Stimulated activated naive CD8-positive, alpha-beta T cell treated with anti-CD3 and anti-CD28 coated beads, Interleukin-15, Interleukin-2, amounts not matched to agents 100 ng/mL and 50 ng/mL, for 24 hours (primary cell): ENCODE data around the gene CRYAB.

Experiments
- H3K27ac Mint-ChIP-seq: one replicate; pipeline ENCODE4 v1.8.0; 2021; ENCODE audit warnings: mild to moderate bottlenecking, mixed read lengths
- H3K27me3 Mint-ChIP-seq: one replicate; pipeline ENCODE4 v1.8.0; 2021; ENCODE audit warnings: mixed read lengths
- H3K36me3 Mint-ChIP-seq: one replicate; pipeline ENCODE4 v1.8.0; 2021; ENCODE audit warnings: low read depth, mixed read lengths
- H3K4me1 Mint-ChIP-seq: one replicate; pipeline ENCODE4 v1.8.0; 2021; ENCODE audit warnings: low read depth, mixed read lengths
- H3K4me3 Mint-ChIP-seq: one replicate; pipeline ENCODE4 v1.8.0; 2021; ENCODE audit warnings: mild to moderate bottlenecking, mixed read lengths
- H3K9me3 Mint-ChIP-seq: one replicate; pipeline ENCODE4 v1.8.0; 2021; ENCODE audit warnings: mixed read lengths

The CRYAB gene

DNA sequence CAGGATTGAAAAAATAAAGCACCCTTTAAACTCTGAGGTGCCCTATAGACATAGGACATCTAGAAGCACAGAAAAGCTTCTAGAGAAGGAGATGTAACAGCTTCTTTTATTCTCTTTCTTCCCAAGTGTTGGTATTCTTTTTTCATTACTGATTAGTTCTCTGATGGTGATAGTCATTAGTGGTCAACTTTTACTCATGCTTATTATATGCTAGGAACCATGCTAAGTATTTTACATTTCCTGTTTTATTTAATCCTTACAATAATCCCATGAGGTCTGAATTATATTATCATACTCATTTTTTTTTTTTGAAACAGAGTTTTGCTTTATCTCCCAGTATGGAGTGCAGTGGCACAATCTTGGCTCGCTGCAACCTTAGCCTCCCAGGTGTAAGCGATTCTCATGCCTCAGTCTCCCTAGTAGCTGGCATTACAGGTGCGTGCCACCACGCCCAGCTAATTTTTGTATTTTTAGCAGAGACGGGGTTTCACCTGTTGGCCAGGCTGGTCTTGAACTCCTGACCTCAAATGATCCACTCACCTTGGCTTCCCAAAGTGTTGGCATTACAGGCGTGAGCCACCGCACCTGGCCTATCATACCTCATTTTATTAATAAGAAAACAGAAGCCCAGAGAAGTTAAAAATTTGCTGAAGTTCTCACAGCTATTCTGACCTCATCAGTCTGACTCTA is 10.1 kb upstream of the CRYAB start:
- peaks cover 14% of the 10 kb centered on the region for H3K27me3 Mint-ChIP-seq
- H3K4me3 Mint-ChIP-seq = no peak overlapping the region
- H3K27ac Mint-ChIP-seq = no peak overlapping the region
- no peaks in the 10 kb centered on the region for H3K36me3 Mint-ChIP-seq
- H3K4me1 Mint-ChIP-seq = peaks cover 17% of the 10 kb centered on the region
- H3K9me3 Mint-ChIP-seq = no peaks in the 10 kb centered on the region

DNA sequence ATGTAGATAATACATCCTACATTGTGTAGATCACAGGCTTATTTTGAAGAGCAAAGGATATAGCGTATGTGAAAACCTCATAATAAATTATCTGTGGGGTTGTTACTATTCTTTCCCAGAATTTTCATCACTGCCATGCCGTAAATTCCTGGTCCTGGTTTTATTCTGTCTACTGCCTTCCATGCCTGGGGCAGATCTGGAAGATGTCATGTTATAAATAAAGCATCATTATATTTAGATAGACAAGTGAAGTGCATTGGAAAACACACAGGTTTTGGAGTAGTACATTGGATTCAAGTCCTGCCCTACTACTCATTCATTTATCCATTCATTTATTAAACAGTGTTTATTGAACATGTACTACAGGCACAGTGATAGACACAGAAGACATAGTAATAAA is 9.3 kb upstream of the CRYAB start:
- H3K27ac Mint-ChIP-seq = no peak overlapping the region

DNA sequence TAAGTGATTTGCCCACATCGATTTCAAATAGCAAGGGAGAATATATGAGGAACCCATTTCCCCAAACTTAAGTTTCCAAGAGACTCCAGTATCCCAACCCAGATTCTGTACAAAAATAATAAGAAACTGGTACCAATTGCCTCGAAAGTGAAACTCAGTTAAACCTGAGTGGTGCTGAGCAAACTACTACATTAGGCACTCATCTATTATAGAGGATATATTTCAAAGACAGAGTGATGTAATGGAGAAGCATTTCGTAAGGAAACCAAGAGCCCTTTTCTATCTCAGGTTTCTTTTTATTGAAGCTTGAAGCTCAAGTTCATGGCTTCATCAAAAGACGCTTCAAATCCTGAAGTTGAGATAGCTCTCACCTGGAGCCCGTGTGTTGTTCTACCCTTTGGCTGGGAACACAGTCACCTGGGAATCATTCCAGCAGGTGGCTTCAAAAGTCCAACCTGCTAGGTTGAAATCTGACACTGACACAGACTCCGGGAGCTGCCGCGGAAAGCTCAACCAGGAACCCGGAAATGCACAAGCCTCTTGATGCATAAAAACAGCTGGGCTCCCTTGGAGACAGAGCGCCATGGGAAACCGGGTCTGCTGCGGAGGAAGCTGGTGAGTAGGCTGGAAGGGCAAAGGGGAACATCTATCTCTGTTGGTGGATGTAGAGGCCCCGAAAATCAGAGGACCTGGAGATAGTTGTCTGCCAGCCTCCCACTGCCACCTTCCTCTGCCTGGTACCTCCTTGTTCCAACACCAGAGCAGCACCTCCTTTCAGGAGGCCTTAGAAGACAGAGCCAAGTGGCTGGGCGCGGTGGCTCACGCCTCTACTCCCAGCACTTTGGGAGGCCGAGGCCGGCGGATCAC is 7.1 kb upstream of the CRYAB start, which contains the start of gene C11orf52:
Gene C11orf52, plus strand, starts transcription at position 524 of the 867 bp plus-strand sequence. Its CDS starts 60 bp downstream, at position 584.
- H3K4me3 Mint-ChIP-seq = no peak within 1 kb of the TSS
- no peaks in the 10 kb centered on the region for H3K36me3 Mint-ChIP-seq
- H3K27me3 Mint-ChIP-seq = peaks cover 37% of the 10 kb centered on the region
- peaks cover 5% of the 10 kb centered on the region for H3K4me1 Mint-ChIP-seq
- H3K9me3 Mint-ChIP-seq = no peaks in the 10 kb centered on the region
- H3K27ac Mint-ChIP-seq = no peak within 1 kb of the TSS

More for the DNA sequence above, 9.3 kb upstream of the CRYAB start:
- H3K36me3 Mint-ChIP-seq = no peaks in the 10 kb centered on the region
- peaks cover 10% of the 10 kb centered on the region for H3K4me1 Mint-ChIP-seq
- H3K9me3 Mint-ChIP-seq = no peaks in the 10 kb centered on the region
- no peak overlapping the region for H3K4me3 Mint-ChIP-seq
- H3K27me3 Mint-ChIP-seq = peaks cover 21% of the 10 kb centered on the region

DNA sequence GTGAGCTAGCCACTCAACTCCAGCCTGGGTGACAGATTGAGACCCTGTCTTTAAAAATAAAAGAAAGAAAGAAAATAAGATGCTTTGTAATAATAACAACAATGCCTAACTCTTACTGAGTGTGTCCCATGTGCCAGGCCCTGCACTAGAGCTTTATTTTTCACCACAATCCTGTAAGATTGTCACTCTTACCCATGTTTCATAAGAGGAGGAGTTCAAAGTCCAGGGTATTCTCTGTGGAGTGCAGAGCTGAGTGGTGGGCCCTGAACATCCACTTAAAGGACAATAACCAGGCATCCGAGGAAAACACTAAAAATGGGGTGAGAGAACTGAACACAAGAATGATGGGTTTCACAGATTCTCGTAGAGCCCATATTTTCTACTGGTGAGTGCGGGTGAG is 6.2 kb upstream of the CRYAB start:
- peaks cover 42% of the 10 kb centered on the region for H3K27me3 Mint-ChIP-seq
- H3K27ac Mint-ChIP-seq = no peak overlapping the region
- no peaks in the 10 kb centered on the region for H3K9me3 Mint-ChIP-seq
- H3K36me3 Mint-ChIP-seq = no peaks in the 10 kb centered on the region
- no peaks in the 10 kb centered on the region for H3K4me1 Mint-ChIP-seq
- H3K4me3 Mint-ChIP-seq = no peak overlapping the region

DNA sequence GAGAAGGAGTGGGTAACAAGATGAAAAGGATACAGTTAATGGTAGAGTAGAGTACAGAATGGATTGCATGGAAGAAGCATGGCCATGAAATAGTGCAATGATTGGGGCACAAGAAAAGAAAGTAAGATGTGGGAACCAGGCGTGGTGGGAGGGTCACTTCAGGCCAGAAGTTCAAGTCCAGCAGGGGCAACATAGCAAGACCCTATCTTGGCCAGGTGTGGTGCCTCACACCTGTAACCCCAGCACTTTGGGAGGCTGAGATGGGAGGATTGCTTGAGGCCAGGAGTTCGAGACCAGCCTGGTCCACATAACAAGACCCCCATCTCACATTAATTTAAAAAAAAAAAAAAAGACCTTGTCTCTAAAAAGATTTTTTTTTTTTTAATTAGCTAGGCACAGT is 5.7 kb upstream of the CRYAB start:
- no peak overlapping the region for H3K27ac Mint-ChIP-seq
- H3K36me3 Mint-ChIP-seq = no peaks in the 10 kb centered on the region
- no peaks in the 10 kb centered on the region for H3K9me3 Mint-ChIP-seq
- H3K27me3 Mint-ChIP-seq = peaks cover 42% of the 10 kb centered on the region
- no peaks in the 10 kb centered on the region for H3K4me1 Mint-ChIP-seq
- H3K4me3 Mint-ChIP-seq = no peak overlapping the region

DNA sequence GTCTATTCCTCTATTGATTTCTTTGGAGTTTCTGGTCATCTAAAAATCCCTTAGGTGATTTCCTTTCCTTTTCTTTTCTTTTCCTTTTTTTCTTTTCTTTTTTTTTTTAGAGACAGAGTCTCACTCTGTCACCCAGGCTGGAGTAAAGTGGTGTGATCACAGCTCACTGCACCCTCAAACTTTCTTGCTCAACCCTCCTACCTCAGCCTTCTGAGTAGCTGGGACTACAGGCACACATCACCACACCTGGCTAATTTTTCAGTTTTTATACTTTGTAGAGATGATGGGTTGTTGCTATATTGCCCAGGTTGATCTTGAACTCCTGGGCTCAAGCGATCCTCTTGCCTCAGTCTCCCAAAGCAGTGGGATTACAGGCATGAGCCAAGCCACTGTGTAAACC is 5.2 kb upstream of the CRYAB start:
- Mint-ChIP-seq H3K4me3 (no peak overlapping the region), H3K4me1 (no peaks in the 10 kb centered on the region), H3K36me3 (no peaks in the 10 kb centered on the region), H3K27ac (no peak overlapping the region), H3K27me3 (peaks cover 48% of the 10 kb centered on the region), H3K9me3 (no peaks in the 10 kb centered on the region)

DNA sequence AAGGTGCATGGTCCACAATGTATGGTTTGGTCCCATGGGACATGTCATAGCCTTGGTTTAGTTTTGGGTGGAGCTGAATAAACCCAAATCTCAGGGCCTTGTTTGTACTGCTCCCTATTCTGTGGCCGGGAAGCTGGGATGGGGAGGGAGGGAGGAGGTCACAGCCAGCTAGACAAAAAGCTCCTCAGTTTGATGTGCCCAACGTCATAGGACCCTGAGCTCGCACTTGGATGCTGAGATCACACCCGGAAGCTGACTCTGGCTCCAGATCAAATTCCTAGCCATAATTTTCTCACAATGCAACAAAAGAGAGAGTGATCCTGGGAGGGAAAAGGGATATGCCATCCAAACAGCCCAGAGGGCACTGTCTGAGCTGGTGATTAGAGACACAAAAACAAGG is 2.4 kb upstream of the CRYAB start:
- H3K27me3 Mint-ChIP-seq = peaks cover 60% of the 10 kb centered on the region
- H3K36me3 Mint-ChIP-seq = no peaks in the 10 kb centered on the region

DNA sequence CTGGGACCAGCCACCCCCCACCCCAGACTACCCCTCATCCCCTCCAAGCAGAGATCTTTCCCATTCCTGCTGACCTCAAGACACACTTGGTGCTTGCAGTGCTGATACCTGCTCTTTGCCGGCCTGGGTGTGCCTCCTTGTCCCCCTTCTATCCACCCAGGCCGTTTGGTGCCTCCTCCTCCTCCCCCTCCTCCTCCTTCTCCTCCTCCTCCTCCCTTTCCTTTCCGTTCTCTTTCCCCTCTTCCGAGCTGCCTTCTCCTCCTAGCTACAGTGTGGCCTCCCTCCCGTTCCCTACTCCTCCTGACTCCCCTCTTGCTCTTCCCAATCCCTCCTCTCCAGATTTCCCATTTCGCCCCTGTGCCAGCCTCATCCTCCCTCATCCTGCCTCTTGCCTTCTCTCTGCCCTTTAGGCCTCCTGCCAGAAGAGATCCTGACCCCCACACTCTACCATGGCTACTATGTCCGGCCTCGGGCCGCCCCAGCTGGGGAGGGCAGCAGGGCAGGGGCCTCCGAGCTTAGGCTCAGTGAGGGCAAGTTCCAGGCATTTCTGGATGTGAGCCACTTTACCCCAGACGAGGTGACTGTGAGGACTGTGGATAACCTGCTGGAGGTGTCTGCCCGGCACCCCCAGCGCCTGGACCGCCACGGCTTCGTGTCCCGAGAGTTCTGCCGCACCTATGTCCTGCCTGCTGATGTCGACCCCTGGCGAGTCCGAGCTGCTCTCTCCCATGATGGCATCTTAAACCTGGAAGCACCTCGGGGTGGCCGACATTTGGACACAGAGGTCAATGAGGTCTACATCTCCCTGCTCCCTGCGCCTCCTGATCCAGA is 1.7 kb upstream of the CRYAB start:
- no peaks in the 10 kb centered on the region for H3K36me3 Mint-ChIP-seq
- no peaks in the 10 kb centered on the region for H3K4me1 Mint-ChIP-seq
- H3K4me3 Mint-ChIP-seq = no peak overlapping the region
- no peaks in the 10 kb centered on the region for H3K9me3 Mint-ChIP-seq
- H3K27ac Mint-ChIP-seq = no peak overlapping the region
- H3K27me3 Mint-ChIP-seq = peaks cover 59% of the 10 kb centered on the region

More for the DNA sequence above, 2.4 kb upstream of the CRYAB start:
- H3K4me1 Mint-ChIP-seq = no peaks in the 10 kb centered on the region
- no peak overlapping the region for H3K27ac Mint-ChIP-seq
- no peak overlapping the region for H3K4me3 Mint-ChIP-seq
- no peaks in the 10 kb centered on the region for H3K9me3 Mint-ChIP-seq

DNA sequence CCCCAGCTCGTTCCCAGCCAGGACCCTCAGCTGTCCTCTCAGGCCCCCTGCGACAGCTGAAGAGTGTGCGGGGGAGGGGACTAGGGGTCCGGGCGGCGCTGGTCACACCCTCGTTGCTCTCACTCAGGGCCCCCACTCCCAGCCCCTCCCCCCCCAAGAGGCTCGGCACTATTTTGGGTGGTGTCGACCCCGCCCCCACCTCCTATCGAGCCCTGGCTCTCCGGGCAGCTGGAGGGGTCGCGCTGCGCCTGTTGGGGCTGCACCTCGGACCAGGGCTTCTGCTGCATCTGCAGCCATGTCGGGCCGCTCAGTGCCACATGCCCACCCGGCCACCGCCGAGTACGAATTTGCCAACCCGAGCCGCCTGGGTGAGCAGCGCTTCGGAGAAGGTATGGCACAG is 965 bp upstream of the CRYAB start, which contains the start of gene HSPB2:
Gene HSPB2, plus strand, starts transcription at position 200 of the 400 bp plus-strand sequence. Its CDS starts 96 bp downstream, at position 296.
- Mint-ChIP-seq H3K4me1 (no peaks in the 10 kb centered on the region), H3K4me3 (no peak within 1 kb of the TSS), H3K27ac (no peak within 1 kb of the TSS), H3K9me3 (no peaks in the 10 kb centered on the region), H3K27me3 (peaks cover 56% of the 10 kb centered on the region), H3K36me3 (no peaks in the 10 kb centered on the region)

DNA sequence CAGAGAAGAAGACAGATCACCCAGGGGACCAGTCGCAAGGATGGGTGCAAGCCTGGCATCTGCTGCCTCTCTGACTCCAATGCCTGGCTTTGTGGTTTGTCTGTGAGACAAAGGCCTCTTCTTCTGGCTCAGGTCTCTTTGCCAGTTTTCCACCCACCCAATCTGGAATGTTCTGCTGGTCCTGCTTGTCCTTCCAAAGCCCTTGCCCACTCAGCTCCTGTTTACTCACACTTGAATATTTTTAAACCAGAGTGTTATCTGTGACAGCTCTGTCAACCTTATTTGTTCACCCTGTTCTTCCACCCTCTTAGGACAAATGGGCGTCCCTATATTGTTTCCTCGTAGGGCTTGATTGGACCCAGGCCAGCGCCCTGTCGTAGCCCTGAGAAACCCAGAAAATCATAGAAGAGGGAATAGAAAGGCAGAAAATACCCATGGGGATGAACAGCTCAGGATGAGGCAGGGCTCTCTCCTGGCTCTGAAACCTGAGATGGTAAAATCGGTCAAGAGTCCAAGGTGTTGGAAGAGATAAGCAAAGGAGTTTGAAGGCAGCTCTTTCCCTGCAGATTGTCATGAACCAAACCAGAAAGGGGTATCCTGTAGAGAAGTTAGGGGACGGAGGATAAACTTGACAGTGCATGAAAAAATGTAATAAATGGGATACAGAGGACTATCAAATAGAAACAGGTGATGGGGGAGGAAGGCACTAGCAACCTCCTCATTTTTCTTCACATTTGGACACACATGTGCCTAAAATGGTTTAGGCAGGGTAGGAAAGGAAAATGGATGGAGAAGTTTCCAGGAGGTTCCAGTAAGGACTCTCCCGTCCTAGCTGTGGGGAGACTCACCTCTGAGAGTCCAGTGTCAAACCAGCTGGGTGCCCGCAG is 651 bp downstream of the CRYAB start:
- H3K27me3 Mint-ChIP-seq = peaks cover 47% of the 10 kb centered on the region
- H3K36me3 Mint-ChIP-seq = no peaks in the 10 kb centered on the region
- no peak overlapping the region for H3K4me3 Mint-ChIP-seq
- no peaks in the 10 kb centered on the region for H3K4me1 Mint-ChIP-seq
- H3K27ac Mint-ChIP-seq = no peak overlapping the region
- H3K9me3 Mint-ChIP-seq = no peaks in the 10 kb centered on the region

DNA sequence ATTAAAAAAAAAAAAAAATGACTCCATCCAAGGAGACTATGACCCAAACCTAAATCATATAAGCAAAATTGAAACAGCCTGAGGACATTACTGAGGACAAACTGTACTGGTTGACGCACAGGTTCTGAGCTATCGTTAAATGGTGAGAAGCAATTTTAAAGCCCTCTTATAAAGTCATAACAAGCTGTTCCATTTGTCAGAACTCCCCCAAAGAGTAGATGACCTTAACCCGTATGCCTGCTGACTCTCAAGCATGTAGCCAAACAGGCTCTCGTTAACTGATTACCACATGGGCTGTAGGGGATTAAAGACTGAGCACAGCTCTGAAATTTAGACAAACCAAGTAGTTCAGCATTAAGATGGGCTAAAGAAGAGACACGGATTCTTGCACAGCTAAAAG is 2.2 kb downstream of the CRYAB start:
- Mint-ChIP-seq H3K36me3 (no peaks in the 10 kb centered on the region), H3K4me1 (no peaks in the 10 kb centered on the region), H3K4me3 (no peak overlapping the region), H3K9me3 (peaks cover 6% of the 10 kb centered on the region), H3K27ac (no peak overlapping the region), H3K27me3 (peaks cover 39% of the 10 kb centered on the region)

DNA sequence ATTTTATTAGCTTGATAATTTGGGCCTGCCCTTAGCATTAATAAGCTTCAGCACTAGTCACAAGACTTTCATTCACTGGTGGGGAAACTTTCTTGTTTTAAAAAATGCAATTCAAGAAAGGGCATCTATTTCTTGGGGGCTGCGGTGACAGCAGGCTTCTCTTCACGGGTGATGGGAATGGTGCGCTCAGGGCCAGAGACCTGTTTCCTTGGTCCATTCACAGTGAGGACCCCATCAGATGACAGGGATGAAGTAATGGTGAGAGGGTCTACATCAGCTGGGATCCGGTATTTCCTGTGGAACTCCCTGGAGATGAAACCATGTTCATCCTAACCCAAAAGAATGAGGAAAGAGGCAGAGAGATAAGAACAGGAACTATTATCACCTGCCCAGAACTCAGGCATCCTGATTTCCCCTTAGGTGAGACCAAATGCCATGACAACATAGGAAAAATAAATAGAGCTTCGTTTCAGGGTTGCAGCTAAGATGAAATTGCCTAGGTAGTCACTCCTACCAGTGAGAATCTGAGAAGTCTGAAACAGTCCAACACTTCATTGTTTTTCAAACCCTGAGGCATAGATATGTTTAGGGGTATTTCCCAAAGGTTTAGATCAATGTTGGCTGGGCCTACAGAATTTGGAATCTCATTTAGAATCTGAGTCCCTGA is 2.8 kb downstream of the CRYAB start:
- Mint-ChIP-seq H3K4me1 (no peaks in the 10 kb centered on the region), H3K9me3 (peaks cover 6% of the 10 kb centered on the region), H3K4me3 (no peak overlapping the region), H3K27me3 (peaks cover 34% of the 10 kb centered on the region), H3K36me3 (no peaks in the 10 kb centered on the region), H3K27ac (no peak overlapping the region)

DNA sequence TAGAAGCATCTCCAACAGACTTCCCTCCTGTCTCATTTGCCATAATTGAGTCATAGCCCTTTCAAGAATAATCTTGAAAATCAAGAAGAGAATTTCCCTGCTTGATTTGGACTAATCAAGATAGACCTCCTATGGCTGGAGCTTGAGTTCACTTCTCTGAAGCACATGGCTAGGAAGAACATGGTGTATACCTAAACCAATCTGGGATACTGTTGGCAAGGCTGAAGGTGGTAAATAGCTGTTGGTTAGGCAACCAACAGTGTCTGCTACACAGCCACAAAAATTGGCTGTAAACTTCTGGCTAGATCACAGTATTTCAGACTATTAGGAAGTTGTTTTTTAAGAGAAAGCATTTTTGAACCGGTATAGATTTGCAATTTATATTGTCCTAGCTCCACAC is 4.9 kb downstream of the CRYAB start:
- peaks cover 6% of the 10 kb centered on the region for H3K9me3 Mint-ChIP-seq
- H3K4me1 Mint-ChIP-seq = no peaks in the 10 kb centered on the region
- H3K4me3 Mint-ChIP-seq = no peak overlapping the region
- H3K27me3 Mint-ChIP-seq = peaks cover 27% of the 10 kb centered on the region
- no peaks in the 10 kb centered on the region for H3K36me3 Mint-ChIP-seq
- H3K27ac Mint-ChIP-seq = no peak overlapping the region
